ENCODE data around the gene PPP4R2.
A peak's percentile ranks its signal among the peaks of the same experiment; 100 is the strongest.

Gene PPP4R2

DNA sequence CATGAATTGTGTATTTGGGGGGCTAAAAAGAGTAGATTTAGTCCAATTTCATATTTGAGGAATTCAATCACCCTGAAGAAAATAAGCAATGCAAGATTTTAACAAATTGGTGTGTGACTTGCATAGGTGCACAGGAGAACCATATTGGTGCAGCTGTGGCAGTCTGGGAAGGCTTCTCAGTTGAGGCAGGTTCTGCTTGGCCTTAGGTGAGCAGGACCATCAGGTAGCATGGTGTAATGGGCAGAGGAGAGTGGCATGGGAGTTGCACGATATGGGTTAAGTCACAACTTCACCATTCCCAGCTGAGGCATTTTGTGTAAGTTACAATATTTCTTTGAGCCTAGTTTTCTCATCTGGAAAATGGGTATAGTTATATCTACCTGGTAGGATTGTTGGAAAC lies 75.3 kb downstream of the PPP4R2 start:
- no peak for DNase-seq

DNA sequence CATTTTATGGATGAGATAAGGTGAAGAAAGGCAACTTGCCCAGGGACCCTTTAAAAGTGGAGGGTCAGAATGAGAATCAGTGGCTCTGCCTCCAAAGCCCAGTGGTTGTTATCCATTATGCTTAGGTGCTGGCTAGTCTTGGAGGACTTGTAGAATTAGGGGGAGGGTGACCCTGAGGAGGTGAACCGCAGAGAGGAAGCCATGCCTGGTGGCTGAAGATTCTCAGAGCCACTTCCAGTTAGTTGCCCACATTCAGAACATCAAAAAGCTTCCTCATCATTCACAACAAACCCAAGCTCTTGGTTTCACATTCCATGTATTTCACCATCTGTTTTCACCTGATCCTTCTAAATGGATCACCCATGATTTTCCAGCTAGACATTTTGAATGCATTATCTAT lies 76.0 kb downstream of the PPP4R2 start:
- peak in 1 of 2 donors; percentile 12 for DNase-seq

DNA sequence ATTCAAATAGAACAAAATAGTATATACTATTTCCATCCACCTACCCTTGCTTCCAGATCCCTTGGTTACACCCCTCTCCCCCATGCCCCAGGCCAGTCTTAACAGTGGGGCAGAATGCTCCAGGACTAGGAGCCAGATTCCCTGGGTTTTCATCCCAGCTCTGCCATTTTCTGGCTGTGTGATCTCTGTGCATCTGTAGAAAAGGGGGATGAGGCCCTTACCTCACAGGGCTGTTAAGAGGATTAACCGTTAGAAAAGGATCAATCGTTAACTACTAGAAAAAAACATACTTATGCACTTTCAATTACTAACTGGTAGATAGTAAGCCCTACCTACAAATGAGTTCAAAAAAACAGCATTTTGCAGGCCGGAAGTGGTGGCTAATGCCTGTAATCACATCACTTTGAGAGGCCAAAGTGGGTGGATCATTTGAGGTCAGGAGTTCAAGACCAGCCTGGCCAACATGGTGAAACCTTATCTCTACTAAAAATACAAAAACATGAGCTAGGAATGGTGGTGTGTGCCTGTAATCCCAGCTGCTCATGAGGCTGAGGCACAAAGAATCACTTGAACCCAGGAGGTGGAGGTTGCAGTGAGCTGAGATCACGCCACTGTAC lies 76.6 kb downstream of the PPP4R2 start:
- no peak for DNase-seq

GRCh38 chr3:73074781-73075180 lies 78.2 kb downstream of the PPP4R2 start:
- no peak for DNase-seq

DNA sequence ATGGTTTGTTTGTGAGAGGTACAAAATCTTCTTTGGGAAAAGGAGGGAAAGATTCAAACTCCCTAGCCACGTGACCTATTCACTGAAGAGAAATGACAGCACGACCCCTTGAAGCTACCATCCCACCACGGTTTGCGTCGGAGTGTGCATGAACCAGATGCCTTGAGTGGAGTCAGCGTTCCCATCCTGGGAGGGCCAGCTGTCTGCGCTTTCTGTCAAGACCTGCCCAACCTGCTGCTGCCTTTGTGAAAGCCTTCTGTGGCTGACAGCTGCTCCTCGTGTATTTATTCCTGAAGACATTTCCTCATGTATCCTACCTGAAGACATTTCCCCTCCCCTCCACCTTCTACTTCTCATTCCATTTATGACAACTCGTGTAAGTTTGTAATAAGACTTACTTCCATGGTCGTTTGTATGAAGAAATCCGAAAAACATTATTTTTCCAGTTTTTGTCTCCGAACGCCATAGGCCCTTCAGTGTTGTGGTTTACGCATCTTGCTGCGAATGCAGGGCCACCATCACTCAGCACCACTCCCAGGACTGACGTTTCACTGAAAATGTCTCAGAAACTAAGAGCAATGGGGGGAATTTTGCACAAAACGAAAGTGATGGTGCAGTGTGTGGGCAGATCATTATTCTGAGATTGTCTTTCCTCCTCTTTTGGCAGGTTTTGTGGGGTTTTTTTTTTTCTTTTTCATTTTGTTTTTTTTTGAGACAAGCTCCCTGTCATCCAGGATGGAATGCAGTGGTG lies 83.8 kb downstream of the PPP4R2 start:
- no peak for DNase-seq

DNA sequence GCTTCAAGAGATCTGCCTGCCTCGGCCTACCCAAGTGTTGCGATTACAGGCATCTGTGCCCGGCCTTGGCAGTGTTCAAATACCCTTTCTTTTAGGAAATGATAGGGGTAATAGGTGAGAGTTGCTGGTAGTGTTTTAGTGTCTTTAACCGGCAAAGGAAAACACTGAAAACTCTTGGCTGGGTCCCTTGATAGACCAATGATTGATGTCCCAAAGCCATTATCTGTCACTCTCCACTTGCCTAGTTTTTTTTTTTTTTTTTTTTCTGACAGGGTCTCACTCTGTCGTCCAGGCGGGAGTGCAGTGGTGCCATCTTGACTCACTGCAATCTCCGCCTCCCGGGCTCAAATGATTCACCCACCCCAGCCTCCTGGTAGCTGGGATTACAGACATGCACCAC lies 84.5 kb downstream of the PPP4R2 start:
- no peak for DNase-seq

DNA sequence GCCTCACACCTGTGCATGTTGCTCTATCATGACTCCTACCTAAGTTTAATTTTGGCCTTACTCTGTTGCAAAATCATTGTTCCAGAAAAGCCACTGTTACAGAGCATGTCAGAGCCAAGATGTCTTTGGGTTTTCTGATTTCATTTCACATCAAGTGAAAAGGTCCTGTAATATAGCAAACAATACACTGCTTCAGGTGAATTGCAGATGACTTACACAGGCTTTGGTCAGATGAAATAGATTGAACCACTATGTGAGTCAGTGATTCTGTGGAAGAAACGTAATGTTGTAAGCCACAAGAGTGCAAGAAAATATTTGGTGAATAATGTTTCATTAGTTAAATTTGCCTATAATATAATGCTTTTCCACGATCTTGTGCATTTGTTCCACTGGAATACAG lies 87.6 kb downstream of the PPP4R2 start:
- DNase-seq, result no peak

GRCh38 chr3:73086071-73086494 lies 89.5 kb downstream of the PPP4R2 start:
- peak; percentile 4 to 9 for DNase-seq

DNA sequence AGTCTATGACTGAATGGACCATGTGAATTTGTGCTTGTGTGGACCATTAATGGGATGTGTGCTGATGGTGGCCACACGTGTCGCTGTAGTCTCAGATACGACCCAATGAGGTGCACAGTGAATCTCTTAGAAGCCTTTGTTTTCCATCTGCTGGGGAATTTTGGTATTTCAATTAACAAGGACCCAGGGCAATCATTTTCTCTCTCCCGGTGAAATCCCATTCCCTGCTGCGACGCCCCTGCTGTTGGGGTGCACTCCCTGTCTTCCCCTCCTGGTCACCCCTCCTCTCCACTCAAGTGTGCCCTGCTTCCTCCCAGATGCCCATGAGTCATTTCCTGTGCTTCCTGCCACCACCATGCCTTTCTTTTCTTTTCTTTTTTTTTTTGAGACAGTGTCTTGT lies 97.5 kb downstream of the PPP4R2 start:
- peak in 1 of 2 donors; percentile 81 for DNase-seq

DNA sequence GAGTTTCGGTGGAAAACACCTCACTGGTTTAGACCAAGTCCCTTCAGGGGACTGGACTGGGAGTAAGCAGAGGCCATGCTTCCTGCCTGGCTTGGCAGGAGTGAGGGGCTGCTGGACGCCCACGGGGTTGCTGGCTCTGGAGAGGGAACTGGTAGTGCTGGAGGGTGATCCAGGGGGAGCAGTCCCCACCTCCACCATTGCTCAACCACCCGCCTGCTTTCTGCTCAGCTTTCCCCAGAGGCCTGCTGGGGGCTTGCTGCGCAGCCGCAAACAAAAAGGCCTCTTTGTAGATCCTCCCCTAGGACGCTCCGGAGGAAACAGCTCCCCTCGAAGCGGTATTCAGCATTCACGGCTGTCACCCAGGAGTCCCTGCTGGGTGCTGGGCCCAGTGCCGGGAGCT lies 98.3 kb downstream of the PPP4R2 start:
- DNase-seq, result no peak

- DNase-seq, result no peak
Observed at GRCh38 chr3:73096169-73096568, 99.6 kb downstream of the PPP4R2 start.

GRCh38 chr3:73098026-73098425 lies 101.4 kb downstream of the PPP4R2 start:
- DNase-seq, result no peak

- DNase-seq, result peak in 1 of 2 donors; percentile 14
Observed at GRCh38 chr3:73098873-73099272, 102.3 kb downstream of the PPP4R2 start.

- DNase-seq, result peak; percentile 15 to 79
Observed at GRCh38 chr3:73100741-73101559, 104.3 kb downstream of the PPP4R2 start.

DNA sequence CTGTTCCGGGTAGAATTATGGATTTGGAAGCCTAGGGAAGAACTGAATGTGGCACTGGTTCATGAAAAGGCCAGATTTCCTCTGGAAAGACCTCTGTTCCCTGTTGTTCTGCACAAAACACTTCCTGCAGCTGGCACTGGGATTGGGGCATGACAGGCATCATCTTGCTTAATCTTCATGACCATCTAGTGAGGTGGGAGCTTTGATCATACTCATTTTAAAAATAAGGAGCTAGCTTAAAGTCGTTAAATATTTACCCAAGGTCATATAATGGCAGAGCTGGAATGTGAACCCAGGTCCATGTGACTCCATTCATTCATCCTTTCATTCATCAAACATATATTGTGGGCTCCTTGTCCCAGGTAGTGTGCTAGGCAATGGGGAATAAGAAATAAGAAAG lies 105.3 kb downstream of the PPP4R2 start:
- DNase-seq, result no peak

GRCh38 chr3:73107215-73107614 lies 110.6 kb downstream of the PPP4R2 start:
- no peak for DNase-seq

DNA sequence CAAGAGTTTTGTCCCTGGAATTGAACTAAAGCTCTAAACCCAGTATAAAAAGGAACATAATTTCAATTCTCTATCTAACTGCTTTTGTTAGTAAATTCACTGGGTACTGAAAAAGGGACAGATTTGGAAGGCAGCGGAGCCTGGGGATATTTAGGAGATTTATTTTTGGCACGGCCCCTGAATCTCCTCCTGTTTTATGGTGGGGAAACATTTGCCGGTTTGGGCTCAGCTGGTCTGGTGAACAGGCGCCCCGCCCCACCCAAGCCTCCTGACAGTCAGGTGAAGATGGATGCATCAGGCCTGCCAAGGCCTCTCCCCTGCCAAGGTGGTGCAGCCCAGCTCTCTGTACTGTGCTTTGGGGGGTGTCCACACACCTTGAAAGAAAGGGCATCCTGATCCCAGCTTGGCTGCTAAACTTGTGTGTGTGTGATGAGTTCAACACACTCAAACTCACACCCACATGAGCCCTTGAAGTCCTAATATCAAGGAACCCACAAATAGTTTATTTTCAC lies 111.1 kb downstream of the PPP4R2 start:
- no peak for DNase-seq

DNA sequence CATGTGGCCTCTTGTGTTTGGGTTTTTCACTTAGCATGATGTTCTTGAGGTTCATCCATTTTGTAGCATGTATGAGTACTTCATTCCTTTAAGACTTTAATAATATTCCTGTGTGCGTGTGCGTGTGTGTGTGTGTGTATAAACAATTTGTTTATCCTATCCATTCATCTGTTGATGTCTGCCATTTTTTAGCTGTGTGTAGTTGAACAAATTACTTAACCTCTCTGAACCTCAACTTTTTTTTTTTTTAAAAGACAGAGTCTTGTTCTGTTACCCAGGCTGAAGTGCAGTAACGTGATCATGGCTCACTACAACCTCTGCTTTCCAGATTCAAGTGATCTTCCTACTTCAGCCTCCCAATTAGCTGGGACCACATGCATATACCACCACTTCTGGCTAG lies 112.1 kb downstream of the PPP4R2 start:
- DNase-seq, result no peak

DNA sequence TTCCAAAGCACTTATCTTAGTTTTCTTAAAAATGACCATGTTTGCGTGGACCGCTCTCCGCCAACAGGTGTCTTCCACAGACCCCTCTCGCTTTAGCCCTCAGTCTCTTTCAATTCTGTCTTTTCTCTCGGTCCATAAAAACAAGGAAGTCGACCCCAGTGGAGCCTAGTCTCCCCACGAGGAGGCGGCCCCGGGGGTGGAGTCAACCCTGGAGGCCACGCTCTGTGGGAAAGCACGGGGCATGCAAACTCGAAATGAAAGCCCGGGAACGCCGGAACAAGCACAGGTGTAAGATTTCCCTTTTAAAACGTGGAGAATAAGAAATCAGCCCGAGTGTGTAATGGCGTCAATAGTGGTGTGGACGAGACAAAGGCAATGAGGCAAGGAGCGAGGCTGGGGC lies 113.9 kb downstream of the PPP4R2 start:
- no peak for DNase-seq

DNA sequence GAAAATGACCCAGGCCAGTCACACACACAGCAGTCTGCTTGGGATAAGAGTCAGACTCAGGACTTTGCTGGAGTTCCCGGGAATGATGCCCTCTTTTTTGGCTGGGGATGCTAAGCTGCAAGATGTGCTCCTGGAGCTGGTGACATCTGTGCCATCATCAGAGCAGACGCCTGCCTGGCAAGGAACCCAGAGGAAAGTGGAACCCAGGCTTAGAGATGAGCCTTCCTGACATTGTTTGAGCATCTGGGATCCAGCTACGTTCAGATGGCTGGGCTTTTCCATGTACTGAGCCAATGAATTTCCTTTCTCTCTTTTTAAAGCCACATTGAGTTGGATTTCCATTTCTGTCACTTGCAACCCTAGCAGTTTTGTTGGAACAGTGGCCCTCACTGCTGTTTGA lies 118.1 kb downstream of the PPP4R2 start:
- no peak for DNase-seq

DNA sequence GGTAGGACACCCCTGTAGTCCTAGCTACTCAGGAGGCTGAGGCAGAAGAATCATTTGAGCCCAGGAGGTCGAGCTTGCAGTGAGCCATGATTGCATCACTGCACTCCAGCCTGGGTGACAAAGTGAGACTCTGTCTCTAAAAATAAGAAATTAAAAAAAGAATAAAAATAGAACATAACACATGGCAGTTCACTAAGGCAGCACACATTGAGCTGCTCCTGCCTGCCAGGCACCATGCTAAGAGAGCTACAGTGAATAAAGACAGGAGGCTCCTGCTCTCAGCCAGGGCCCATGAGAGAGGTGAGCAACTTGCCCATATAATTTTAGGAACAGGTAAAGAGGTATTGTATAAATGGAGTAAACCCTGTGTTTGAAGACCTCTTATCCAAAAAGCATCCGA lies 119.2 kb downstream of the PPP4R2 start:
- no peak for DNase-seq
